ENCODE measurements around the gene YEATS4.

Gene YEATS4

GRCh38 chr12:69343357-69343756 is 16.2 kb upstream of the YEATS4 start:
- no peak for DNase-seq

GRCh38 chr12:69343885-69344612 is 15.5 kb upstream of the YEATS4 start:
- DNase-seq, result no peak

- no peak for DNase-seq
Measured at GRCh38 chr12:69345077-69345476, 14.5 kb upstream of the YEATS4 start.

GRCh38 chr12:69345742-69346141 is 13.8 kb upstream of the YEATS4 start:
- no peak for DNase-seq

GRCh38 chr12:69348162-69348938 is 11.2 kb upstream of the YEATS4 start, which contains the start of gene LYZ:
TSS of gene LYZ (plus strand) at chr12:69348381. CDS start at chr12:69348409, 28 bp downstream.
- no peak for DNase-seq

GRCh38 chr12:69350002-69350626 is 9.4 kb upstream of the YEATS4 start:
- DNase-seq, result no peak

- no peak for DNase-seq
Measured at GRCh38 chr12:69350777-69351176, 8.8 kb upstream of the YEATS4 start.

- no peak for DNase-seq
Measured at GRCh38 chr12:69351462-69352236, 7.9 kb upstream of the YEATS4 start.

- DNase-seq, result no peak
Measured at GRCh38 chr12:69352904-69353303, 6.6 kb upstream of the YEATS4 start.

- DNase-seq, result no peak
Measured at GRCh38 chr12:69354172-69354555, 5.4 kb upstream of the YEATS4 start.

- DNase-seq, result no peak
Measured at GRCh38 chr12:69354556-69355187, 4.9 kb upstream of the YEATS4 start.

- DNase-seq, result no peak
Measured at GRCh38 chr12:69355363-69356028, 4.0 kb upstream of the YEATS4 start.

- DNase-seq, result no peak
Measured at GRCh38 chr12:69360348-69360672, 767 bp downstream of the YEATS4 start.

- no peak for DNase-seq
Measured at GRCh38 chr12:69366796-69367195, 7.3 kb downstream of the YEATS4 start.

- no peak for DNase-seq
Measured at GRCh38 chr12:69368171-69368570, 8.6 kb downstream of the YEATS4 start.

- DNase-seq, result no peak
Measured at GRCh38 chr12:69383074-69383473, 23.5 kb downstream of the YEATS4 start.

GRCh38 chr12:69385038-69385437 is 25.5 kb downstream of the YEATS4 start:
- no peak for DNase-seq

- no peak for DNase-seq
Measured at GRCh38 chr12:69386921-69387320, 27.4 kb downstream of the YEATS4 start.

GRCh38 chr12:69388371-69388770 is 28.8 kb downstream of the YEATS4 start:
- DNase-seq, result no peak

- DNase-seq, result no peak
Measured at GRCh38 chr12:69389831-69390230, 30.3 kb downstream of the YEATS4 start.

- DNase-seq, result no peak
Measured at GRCh38 chr12:69392179-69392928, 32.8 kb downstream of the YEATS4 start.

All from stimulated activated CD8-positive, alpha-beta memory T cell treated with anti-CD3 and anti-CD28 coated beads, Interleukin-4, amount 100 ng/mL, for 48 hours (primary cell).